Activated gamma-delta T cell treated with anti-CD3 and anti-CD28 coated beads, Interleukin-2, amount 50 U/mL, for 16 hours (primary cell): ENCODE measurements around the gene FOXO6.
"Not testable (repeated sequence)": the region's sequence is repeated elsewhere in the genome, so short reads cannot be mapped to it uniquely, and the experiment has no call there.

Source experiments
- DNase-seq: peaks from one replicate; pipeline ENCODE4 v3.0.0-alpha.2; 2020; ENCODE audit warnings: low read depth

The FOXO6 gene

DNA sequence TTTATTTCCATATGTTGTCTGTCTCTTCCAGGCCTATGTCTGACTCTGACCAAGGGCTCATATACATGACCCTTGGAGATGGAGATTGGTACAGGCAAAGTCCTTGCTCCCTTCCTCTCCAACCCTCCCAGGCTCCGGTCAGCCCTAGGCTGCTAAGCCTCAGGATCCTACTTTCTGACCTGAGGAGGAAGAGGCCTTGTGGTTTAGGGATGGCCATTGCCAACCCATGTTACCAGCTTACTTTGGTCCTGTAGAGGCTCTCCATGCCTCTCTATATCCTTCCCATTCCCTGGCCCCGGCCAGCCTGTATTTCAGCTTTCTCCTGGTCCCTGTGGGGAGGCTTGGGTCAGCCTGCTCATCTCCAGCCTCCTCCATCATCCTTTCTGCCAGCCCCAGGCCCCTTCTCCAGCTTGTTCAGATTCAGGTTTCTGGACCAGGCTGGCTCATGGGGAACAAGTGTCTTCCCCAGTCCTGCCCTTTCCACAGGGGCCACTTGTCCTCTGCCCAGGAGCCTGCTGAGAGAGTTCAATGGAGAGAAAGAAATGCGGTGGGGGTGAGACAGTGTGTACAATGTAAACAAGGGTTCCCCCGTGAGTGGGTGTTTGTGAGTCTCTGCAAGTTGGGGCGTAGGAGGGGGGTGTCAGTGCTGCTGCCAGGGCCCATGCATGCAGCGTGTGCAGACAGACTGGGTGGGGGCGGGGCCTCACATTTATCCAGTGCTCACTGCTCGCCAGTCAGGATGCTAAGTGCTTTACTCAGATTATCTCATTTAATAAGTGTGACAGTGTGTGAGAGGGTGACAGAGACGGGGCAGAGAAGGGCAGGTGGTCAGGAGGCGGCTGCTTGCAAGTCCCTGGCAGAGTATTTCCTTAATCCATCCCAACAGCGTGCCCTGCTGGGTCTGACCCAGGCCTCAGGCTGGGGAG is 31.3 kb upstream of the FOXO6 start:
- no peak for DNase-seq

- no peak for DNase-seq
These were observed 30.4 kb upstream of the FOXO6 start for GRCh38 chr1:41330588-41331545.

DNA sequence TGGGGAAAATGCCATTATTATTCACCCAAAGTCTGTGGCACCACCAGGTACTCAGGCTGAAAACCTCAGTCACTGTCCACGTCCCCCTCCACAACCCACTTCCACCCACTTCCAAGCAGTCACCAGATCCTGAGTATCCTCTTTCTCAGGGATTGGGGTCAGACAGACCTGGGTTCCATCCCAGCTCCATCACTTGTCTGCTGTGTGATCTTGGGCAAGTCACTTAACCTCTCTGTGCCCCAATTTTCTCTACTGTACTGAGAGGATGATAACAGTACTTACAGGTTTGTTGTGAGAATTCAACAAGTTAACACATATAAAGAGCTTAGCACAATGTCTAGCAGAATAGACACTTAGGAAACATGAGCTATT is 29.7 kb upstream of the FOXO6 start:
- DNase-seq: no peak

DNA sequence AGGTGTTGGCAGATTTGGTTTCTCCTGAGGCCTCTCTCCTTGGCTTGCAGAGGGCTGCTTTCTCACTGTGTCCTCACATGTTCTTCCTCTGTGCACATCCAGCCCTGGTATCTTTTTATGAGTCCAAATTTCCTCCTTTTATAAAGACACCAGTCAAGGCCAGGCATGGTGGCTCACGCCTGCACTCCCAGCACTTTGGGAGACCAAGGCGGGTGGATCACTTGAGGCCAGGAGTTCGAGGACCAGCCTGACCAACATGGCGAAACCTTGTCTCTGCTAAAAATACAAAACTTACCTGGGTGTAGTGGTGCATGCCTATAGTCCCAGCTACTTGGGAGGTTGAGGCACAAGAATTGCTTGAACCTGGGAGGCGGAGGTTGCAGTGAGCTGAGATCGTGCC is 29.1 kb upstream of the FOXO6 start:
- DNase-seq: not testable (repeated sequence)

DNA sequence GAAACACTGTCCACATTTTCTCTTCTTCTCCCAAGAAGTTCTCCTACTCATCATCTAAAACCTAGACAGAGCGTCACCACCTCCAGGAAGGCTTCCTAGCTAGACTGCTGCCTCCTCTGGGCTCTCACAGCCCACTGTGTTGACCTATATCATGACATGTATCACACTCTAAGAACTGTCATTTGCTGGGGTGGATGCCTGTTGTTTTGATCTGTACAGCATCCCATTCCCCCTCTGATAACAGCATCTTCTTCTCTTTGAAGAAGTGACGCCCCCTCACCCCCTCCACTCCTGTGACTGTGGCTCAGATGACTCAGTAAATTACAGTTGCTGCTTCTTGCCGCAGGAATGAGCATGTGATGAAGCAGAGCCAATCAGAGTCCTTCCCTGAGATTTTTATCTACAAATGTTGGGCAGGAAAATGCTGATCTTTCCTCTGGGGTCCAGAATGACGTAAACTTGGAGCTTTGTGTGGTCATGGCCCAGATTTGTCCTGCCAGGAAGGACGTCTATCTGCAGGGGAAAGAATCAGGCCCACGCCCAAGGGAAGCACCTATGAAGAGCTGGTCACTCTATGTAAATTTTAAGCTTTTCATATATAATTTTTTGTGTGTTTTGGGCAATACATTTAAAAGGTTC is 28.0 kb upstream of the FOXO6 start:
- no peak for DNase-seq

GRCh38 chr1:41338820-41339219 is 22.4 kb upstream of the FOXO6 start:
- no peak for DNase-seq

GRCh38 chr1:41340655-41341364 is 20.4 kb upstream of the FOXO6 start:
- no peak for DNase-seq

DNA sequence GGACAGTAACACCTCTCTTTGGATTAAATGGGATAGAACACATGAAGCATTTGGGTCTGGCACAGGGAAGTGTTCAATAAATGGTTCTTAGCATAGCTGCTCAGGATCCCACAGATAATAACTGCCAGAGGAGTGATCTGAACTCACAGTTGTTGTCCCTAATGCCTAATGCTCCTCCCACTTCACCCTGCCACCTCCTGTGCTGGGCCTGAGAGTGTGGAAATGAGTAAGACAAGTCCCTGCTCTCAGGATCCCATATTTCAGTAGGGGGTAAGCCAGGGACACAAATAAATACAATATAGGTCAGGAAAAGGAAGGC is 19.9 kb upstream of the FOXO6 start:
- no peak for DNase-seq

DNA sequence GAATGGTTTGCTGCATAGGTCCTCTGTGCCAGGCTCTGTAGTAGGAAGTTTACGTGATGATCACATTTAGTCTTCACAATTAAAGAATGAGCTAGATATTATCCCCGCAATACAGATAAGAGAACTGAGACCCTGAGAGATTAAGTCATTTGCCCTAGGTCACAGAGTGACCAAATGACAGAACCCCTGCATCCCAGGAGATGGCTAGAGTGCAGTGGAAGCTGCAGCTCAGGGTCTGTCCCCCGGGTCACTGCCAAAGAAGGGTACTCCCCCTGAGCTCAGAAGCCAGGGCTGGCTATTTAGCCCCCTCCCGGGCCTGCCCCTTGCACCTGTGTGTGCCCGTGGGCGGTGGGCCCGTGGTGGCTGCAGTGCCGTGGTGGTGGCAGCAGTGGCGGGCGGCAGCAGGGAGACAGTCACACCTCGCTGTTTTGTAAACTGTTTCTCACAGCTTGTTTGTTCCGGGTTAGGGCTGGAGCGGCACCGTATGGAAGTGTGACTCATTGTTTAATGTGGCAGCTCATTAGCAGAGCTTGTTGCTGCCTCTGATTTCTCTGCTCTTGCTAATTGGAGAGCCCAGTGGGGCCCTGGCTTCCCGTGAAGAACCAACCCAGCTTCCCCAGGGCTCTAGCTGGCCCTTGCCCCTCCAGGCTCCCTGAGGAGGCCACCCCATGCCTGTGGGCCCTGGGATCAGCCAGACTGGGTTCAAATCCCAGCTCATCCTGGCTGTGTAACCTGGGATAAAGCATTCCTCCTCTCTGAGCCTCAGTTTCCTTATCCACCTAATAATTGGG is 19.3 kb upstream of the FOXO6 start:
- DNase-seq: no peak

GRCh38 chr1:41342774-41343355 is 18.4 kb upstream of the FOXO6 start:
- DNase-seq: no peak

DNA sequence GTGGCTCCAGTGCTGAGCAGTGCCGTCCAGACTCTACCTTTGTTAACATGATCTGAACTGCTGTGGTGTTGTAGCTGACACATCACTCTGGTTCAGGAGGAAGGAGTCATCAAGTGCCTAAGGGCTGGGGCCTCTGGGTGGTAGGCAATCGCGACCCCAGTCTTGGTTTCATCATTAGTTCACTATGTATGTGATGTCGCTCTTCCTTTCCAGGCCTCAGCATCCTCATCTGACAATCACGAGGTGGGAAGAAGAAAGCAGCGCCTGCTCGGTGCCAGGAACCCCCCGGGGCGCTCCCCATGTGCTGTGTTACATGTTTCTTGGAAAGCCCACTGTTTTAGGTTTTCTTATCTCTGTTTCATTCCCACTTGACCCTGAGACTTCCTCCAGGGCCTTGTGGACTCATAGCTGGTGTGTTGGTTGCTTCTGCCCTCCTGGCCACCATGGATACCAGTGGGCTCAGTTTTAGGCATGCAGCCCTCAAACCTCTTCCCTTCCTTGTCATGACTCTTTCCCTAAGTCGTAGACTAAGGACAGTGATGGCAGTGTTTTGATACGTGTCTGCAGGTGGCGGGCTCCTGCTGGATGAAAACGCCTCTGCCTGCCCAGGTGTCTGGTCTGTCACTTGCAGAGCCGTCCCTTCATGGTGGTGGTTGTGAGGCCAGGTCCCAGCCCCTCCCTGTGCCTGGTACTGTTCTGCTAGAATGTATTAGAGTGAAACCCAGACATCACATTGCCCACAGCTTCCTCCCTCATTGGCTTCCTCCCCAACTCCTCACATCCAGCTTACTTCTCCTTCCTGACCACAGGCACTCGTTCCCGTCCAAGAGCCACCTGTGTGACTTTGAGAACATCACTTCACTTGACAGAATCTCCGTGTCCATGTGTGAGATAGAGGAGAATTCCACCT is 17.2 kb upstream of the FOXO6 start:
- DNase-seq: no peak

DNA sequence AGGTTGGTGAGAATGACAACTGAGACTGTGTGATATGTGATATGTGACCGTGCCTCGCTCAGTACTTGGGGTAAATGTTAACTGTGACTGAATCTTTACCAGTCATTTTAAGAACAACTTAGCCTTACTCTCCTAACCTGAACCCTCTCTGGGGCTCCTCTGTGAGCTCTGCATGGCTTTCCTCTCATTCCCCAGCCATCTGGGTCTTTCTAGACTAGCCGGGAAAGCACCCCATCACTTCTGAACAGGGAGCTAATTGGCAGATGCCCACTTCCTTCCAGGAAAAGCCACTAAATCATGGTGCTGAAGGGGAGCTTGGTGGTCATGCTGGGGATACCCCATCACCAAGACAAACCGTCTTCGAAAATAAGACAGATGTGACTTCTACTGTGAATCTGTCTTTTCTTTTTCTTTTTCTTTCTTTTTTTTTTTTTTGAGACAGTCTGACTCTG is 16.5 kb upstream of the FOXO6 start:
- no peak for DNase-seq

GRCh38 chr1:41345434-41346075 is 15.7 kb upstream of the FOXO6 start:
- DNase-seq: no peak

- DNase-seq: no peak
These were observed 14.0 kb upstream of the FOXO6 start for GRCh38 chr1:41347276-41347675.

GRCh38 chr1:41348394-41348793 is 12.8 kb upstream of the FOXO6 start:
- DNase-seq: no peak

DNA sequence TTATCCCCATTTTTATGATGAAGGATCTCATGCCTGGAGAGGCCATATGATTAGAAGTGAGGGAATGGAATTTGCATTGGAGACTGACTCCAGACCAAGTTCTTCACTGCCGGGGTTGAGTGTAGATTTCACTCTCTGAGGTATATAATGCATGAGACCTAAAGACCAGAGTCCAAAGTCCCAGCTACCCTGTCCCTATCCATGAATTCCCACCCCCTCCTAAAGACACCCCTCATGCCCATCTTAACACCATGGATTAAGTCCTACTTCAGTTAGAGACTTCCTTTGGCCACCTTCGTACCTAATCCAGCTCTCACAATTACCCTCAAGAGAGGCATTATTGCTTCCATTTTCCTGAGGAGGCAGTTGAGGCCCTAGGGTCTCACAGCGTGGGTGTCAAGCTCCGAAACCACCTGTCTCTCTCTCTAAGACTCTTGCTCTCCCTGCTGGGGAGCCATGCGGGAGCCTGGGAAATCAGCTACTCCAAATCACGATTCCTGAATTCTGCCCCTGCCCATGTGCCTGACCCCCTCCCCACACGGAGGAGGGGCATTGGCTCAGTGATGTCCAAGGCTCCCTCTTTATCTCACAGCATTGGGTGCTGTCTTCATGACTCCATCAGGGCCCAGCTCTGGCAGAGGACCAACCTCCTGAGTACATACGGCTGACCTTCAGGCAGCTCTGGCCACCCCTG is 11.7 kb upstream of the FOXO6 start:
- DNase-seq: no peak

DNA sequence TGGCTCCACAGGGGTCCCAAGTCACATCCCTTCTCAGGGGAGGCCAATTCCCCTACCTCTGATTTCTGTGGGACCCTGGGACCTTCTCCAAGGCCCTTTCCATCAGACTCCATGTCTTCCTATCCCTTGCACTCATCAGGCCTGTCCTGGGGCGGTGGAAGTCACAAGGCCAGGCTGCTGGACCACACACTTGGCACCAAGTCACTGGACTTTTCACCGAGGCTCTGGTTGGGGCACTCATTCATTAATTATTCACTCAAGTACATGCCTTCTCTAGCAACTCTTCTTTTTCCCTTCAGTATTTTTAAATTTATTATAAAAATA is 11.2 kb upstream of the FOXO6 start:
- DNase-seq: no peak

GRCh38 chr1:41351262-41352151 is 9.7 kb upstream of the FOXO6 start:
- DNase-seq: no peak
